Measurements from ENCODE around the gene ALPP. TPM values are rescaled to one million over a fixed set of nuclear protein-coding genes. Genes with fewer than 3 reads are reported as not detected.
"Not testable (repeated sequence)": the region's sequence is repeated elsewhere in the genome, so short reads cannot be mapped to it uniquely, and the experiment has no call there.

ALPP gene
- total and polyA plus RNA-seq, 3 experiments from 2014 or later, result not detected

DNA sequence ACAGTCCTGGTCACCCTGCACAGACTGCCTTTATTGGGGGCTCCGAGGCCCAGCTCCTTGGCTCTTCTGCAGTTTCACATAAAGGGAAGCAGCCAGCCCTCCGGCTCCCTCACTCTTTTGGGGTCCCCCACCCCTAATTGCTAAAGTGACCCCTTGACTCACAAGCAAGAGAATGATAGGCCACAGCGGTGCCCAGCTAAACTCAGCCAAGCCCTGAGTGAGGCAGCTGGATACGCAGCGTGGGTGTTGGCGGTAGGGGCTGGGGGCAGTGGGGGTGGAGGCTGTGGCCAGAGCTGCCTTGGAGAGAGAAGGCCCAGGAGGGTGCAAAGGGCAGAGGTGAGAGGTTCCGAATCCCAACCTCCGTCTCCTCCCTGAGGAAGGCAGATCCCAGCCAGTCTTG lies 25.5 kb upstream of the ALPP start:
- H3K4me1 ChIP-seq (ENCODE audit: insufficient read depth, low read length), result peaks cover 18% of the 10 kb centered on the region
- Mint-ChIP-seq H3K36me3 (peaks cover 0 to 3% (median 0%) of the 10 kb centered on the region in 3 donors), H3K27me3 (peaks cover 8 to 40% of the 10 kb centered on the region in 2 donors), H3K4me1 (peaks cover 0 to 16% (median 0%) of the 10 kb centered on the region in 3 donors), H3K4me3 (no peak overlapping the region), H3K9me3 (no peaks in the 10 kb centered on the region), H3K27ac (no peak overlapping the region)
- peak in 1 of 5 donors; percentile 25 for DNase-seq
- no peaks in the 10 kb centered on the region for H3K36me3 ChIP-seq (ENCODE audit: insufficient read depth, low read length)
- POLR2A ChIA-PET, result no interaction called here
- H3K27ac ChIP-seq (ENCODE audit: low read depth, low read length), result no peak overlapping the region
- peaks cover 33% of the 10 kb centered on the region for H3K27me3 ChIP-seq (ENCODE audit: insufficient read depth, low read length, poor library complexity, severe bottlenecking)
- CTCF ChIA-PET, result no interaction called here
- no peak overlapping the region for H3K4me3 ChIP-seq (ENCODE audit: low read length)
- H3K9me3 ChIP-seq (ENCODE audit: low read length), result no peaks in the 10 kb centered on the region

DNA sequence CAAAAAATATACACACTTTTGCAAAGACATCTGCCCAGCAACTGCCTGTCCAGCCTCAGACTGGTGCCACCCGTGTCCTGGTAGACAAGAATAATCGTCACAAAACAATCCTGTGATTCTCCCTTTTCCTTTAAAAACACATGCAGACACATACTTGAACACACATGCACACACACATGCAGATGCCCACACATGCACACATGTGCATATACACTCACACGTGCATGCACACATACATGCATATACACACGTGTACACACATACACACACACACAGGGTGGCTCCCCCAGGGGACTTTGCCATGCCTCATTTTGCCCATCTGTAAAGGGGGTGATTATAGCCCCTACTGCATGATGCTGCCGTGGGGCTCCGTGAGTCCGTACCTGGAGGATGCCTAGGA lies 24.9 kb upstream of the ALPP start:
- Histone ChIP-seq H3K4me1 (ENCODE audit: insufficient read depth, low read length) (peaks cover 18% of the 10 kb centered on the region), H3K4me3 (ENCODE audit: low read length) (no peak overlapping the region), H3K36me3 (ENCODE audit: insufficient read depth, low read length) (no peaks in the 10 kb centered on the region), H3K9me3 (ENCODE audit: low read length) (no peaks in the 10 kb centered on the region), H3K27me3 (ENCODE audit: insufficient read depth, low read length, poor library complexity, severe bottlenecking) (peaks cover 33% of the 10 kb centered on the region), H3K27ac (ENCODE audit: low read depth, low read length) (no peak overlapping the region)
- peaks cover 0 to 16% (median 0%) of the 10 kb centered on the region in 3 donors for H3K4me1 Mint-ChIP-seq
- H3K27me3 Mint-ChIP-seq, result peaks cover 8 to 40% of the 10 kb centered on the region in 2 donors
- ChIA-PET CTCF (no interaction called here), POLR2A (no interaction called here)
- H3K9me3 Mint-ChIP-seq, result no peaks in the 10 kb centered on the region
- peaks cover 0 to 3% (median 0%) of the 10 kb centered on the region in 3 donors for H3K36me3 Mint-ChIP-seq
- DNase-seq, result peak in 1 of 5 donors; percentile 23
- H3K4me3 Mint-ChIP-seq, result no peak overlapping the region
- H3K27ac Mint-ChIP-seq, result no peak overlapping the region

DNA sequence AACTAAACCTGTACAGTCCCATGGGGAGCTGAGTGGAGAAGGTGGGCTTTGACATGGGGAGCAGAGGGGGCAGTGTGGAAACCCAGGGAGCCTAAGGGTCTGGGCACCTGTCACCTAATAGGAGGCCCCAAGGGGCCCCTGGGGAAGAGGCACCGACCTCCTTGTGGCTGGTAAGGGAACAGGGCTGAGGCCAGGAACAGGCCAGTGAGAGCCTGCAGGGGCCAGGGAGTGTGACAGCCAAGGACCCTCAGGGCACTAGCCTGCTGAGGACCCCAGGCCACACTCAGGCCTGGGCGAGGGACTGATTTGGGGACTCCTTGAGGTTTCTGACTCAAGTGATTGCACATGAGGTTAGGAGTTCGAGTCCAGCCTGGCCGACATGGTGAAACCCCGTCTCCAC lies 24.5 kb upstream of the ALPP start:
- Histone ChIP-seq H3K36me3 (ENCODE audit: insufficient read depth, low read length) (no peaks in the 10 kb centered on the region), H3K27me3 (ENCODE audit: insufficient read depth, low read length, poor library complexity, severe bottlenecking) (peaks cover 33% of the 10 kb centered on the region), H3K4me3 (ENCODE audit: low read length) (no peak overlapping the region), H3K4me1 (ENCODE audit: insufficient read depth, low read length) (peaks cover 15% of the 10 kb centered on the region), H3K9me3 (ENCODE audit: low read length) (no peaks in the 10 kb centered on the region), H3K27ac (ENCODE audit: low read depth, low read length) (no peak overlapping the region)
- Mint-ChIP-seq H3K4me3 (no peak overlapping the region), H3K27me3 (peaks cover 8 to 40% of the 10 kb centered on the region in 2 donors), H3K4me1 (peaks cover 0 to 13% (median 0%) of the 10 kb centered on the region in 3 donors), H3K9me3 (no peaks in the 10 kb centered on the region), H3K36me3 (peaks cover 0 to 3% (median 0%) of the 10 kb centered on the region in 3 donors), H3K27ac (no peak overlapping the region)
- ChIA-PET CTCF (no interaction called here), POLR2A (no interaction called here)
- DNase-seq, result peak in 1 of 5 donors; percentile 23

DNA sequence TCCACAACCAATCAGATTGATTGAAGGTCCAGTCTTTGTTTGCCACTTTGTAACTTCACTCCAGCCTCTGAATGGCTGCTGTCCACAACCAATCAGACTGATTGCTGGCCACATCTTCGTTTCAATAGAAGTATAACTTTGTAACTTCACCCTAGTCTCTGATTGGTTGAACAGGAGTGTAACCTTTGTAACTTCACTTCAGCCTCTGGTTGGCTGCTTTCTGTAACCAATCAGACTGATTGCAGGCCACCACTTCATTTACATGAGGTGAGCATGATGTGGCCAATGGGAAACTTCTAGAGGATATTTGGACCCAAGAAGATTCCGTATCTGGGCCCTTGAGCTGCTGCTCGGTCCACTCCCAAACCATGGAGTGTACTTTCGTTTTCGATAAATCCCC lies 16.9 kb upstream of the ALPP start:
- Histone ChIP-seq H3K9me3 (ENCODE audit: low read length) (no peaks in the 10 kb centered on the region), H3K4me3 (ENCODE audit: low read length) (no peak overlapping the region), H3K36me3 (ENCODE audit: insufficient read depth, low read length) (no peaks in the 10 kb centered on the region), H3K27ac (ENCODE audit: low read depth, low read length) (no peak overlapping the region), H3K27me3 (ENCODE audit: insufficient read depth, low read length, poor library complexity, severe bottlenecking) (no peaks in the 10 kb centered on the region), H3K4me1 (ENCODE audit: insufficient read depth, low read length) (peaks cover 16% of the 10 kb centered on the region)
- POLR2A ChIA-PET, result no interaction called here
- Mint-ChIP-seq H3K36me3 (no peaks in the 10 kb centered on the region), H3K4me3 (no peak overlapping the region), H3K4me1 (peaks cover 9 to 23% (median 11%) of the 10 kb centered on the region in 3 donors), H3K27ac (no peak overlapping the region), H3K9me3 (peaks cover 0 to 2% (median 0%) of the 10 kb centered on the region in 5 donors), H3K27me3 (peaks cover 0 to 5% of the 10 kb centered on the region in 2 donors)
- CTCF ChIA-PET, result no interaction called here
- DNase-seq, result no peak

DNA sequence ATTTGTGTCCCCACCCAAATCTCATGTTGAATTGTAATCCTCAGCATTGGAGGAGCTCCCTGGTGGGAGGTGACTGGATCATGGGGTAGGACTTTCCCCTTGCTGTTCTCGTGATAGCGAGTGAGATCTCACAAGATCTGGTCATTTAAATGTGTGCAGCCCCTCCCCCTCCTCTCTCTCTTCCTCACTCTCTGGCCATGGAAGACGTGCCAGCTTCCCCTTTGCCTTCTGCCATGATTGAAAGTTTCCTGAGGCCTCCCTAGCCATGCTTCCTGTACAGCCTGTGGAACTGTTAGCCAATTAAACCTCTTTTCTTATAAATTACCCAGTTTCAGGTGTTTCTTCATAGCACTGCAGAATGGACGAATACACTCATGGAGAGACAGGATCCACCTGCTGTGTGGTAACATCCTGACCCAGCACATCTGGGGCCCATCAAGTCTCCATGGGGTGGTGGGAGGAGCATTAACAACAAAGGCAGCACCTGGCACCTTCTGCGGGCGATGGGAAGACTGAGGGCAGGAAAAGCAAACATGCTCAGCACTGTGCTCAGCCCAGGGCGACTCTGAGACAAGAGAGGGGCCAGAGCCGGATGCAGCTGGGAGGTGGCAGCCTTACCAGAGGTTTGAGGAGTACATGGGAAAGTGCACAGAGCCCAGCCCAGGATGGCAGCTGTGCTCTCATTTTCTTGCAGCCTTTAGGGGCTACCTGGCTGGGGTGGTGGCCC lies 16.2 kb upstream of the ALPP start:
- Mint-ChIP-seq H3K4me1 (peaks cover 9 to 23% (median 11%) of the 10 kb centered on the region in 3 donors), H3K4me3 (peak overlapping the region in 4 of 7 donors; percentile 37 to 61 (median 42)), H3K36me3 (no peaks in the 10 kb centered on the region), H3K27me3 (no peaks in the 10 kb centered on the region), H3K27ac (no peak overlapping the region), H3K9me3 (peaks cover 0 to 2% (median 0%) of the 10 kb centered on the region in 5 donors)
- Histone ChIP-seq H3K27ac (ENCODE audit: low read depth, low read length) (no peak overlapping the region), H3K36me3 (ENCODE audit: insufficient read depth, low read length) (no peaks in the 10 kb centered on the region), H3K4me1 (ENCODE audit: insufficient read depth, low read length) (peaks cover 16% of the 10 kb centered on the region), H3K27me3 (ENCODE audit: insufficient read depth, low read length, poor library complexity, severe bottlenecking) (no peaks in the 10 kb centered on the region), H3K4me3 (ENCODE audit: low read length) (no peak overlapping the region), H3K9me3 (ENCODE audit: low read length) (no peaks in the 10 kb centered on the region)
- POLR2A ChIA-PET, result no interaction called here
- DNase-seq, result peak in 1 of 5 donors; percentile 34
- CTCF ChIA-PET, result no interaction called here

DNA sequence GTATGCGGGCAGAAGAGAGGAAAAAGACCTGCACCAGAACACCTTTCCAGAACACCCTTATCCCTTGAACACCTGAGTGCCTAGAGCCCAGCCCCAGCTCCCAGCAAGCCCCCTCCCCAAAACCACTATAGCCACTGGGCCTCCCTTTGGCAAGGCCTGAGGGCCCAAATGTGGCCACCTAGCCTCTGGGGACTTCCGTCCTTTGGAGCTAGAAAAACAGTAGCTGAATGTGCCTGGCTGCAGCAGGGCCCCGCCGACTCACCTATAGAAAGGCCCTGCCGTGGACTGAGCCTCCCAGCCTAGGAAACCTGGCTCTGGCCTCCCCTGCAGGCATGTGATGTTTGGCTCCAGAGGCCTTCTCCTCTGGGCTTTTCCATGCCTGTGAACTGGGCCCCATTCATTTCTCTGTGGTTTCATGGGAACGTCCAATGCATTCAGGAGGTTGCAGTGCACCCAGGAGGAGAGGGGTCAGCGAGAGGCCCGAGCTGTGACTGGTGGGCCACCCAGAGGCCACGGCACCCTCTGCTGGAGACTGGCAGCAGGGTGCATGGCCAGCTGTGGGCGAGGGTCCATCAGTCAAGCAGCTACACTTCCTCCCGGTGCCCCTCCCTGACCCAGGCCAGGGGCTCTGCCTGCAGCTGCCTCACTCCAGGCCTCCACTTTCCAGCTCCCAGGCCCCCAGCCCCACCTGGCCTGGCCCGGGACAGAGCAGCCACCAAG lies 15.3 kb upstream of the ALPP start:
- H3K9me3 ChIP-seq (ENCODE audit: low read length); H3K27ac ChIP-seq (ENCODE audit: low read depth, low read length); H3K27me3 ChIP-seq (ENCODE audit: insufficient read depth, low read length, poor library complexity, severe bottlenecking); H3K9me3 Mint-ChIP-seq; H3K36me3 Mint-ChIP-seq; CTCF ChIA-PET; POLR2A ChIA-PET; H3K36me3 ChIP-seq (ENCODE audit: insufficient read depth, low read length); H3K27me3 Mint-ChIP-seq: not testable (repeated sequence)
- Histone ChIP-seq H3K4me3 (ENCODE audit: low read length) (peak overlapping the region; percentile 59), H3K4me1 (ENCODE audit: insufficient read depth, low read length) (peaks cover 16% of the 10 kb centered on the region)
- Mint-ChIP-seq H3K4me3 (peak overlapping the region in 6 of 7 donors; percentile 83 to 92 (median 86)), H3K27ac (peak overlapping the region in 5 of 8 donors; percentile 75 to 94 (median 87)), H3K4me1 (peaks cover 9 to 23% (median 11%) of the 10 kb centered on the region in 3 donors)
- DNase-seq, result peak in 1 of 5 donors; percentile 22

DNA sequence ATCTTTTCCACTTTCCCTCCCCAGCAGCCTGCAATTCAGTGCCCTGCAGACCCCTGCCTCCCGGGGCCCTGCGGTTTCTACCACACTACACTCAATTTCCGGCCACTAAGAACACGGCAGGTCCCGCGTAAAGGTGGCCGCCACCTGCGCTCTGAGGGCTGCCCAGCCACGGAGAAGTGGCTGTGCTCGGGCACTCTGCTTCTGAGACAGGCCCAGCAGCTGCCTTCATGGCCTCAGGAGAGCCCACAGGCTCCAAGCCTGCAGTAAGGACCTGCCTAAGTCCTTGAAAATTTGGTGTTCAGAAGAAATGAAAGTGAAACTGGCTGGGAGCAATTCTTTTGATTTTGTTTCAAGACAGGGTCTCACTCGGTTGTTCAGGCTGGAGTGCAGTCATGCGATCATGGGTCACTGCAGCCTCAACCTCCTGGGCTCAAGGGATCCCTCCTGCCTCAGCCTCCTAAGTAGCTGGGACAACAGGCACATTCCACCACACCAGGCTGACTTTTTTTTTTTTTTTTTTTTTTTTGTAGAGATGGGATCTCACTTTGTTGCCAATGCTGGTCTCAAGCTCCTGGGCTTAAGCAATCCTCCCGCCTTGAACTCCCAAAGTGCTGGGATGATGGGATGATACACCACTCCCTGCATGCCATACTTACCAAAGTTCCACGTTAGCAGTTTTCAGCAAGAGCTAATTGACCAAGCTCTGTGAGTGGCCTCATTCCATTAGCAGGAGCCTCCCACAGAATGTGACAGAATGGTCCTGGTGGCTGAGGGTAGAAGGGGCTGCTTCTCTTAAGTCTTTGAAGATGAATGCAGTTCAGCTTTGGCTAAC lies 14.6 kb upstream of the ALPP start:
- POLR2A ChIA-PET, result no interaction called here
- no peaks in the 10 kb centered on the region for H3K36me3 Mint-ChIP-seq

More for the DNA sequence above, 14.6 kb upstream of the ALPP start:
- peak in 2 of 5 donors; percentile 36 to 43 for DNase-seq
- CTCF ChIA-PET, result interaction anchor here (1.0 kb wide), 1 partner anchor 13 kb away, joined by 3 read pairs; no protein-coding TSS in a partner anchor
- Histone ChIP-seq H3K27ac (ENCODE audit: low read depth, low read length) (no peak overlapping the region), H3K4me1 (ENCODE audit: insufficient read depth, low read length) (peaks cover 16% of the 10 kb centered on the region), H3K27me3 (ENCODE audit: insufficient read depth, low read length, poor library complexity, severe bottlenecking) (no peaks in the 10 kb centered on the region), H3K4me3 (ENCODE audit: low read length) (peak overlapping the region; percentile 59), H3K9me3 (ENCODE audit: low read length) (no peaks in the 10 kb centered on the region), H3K36me3 (ENCODE audit: insufficient read depth, low read length) (no peaks in the 10 kb centered on the region)
- H3K27me3 Mint-ChIP-seq, result no peaks in the 10 kb centered on the region
- peak overlapping the region in 7 of 8 donors; percentile 75 to 94 (median 84) for H3K27ac Mint-ChIP-seq
- peaks cover 9 to 23% (median 11%) of the 10 kb centered on the region in 3 donors for H3K4me1 Mint-ChIP-seq
- H3K9me3 Mint-ChIP-seq, result peaks cover 0 to 2% (median 0%) of the 10 kb centered on the region in 5 donors
- H3K4me3 Mint-ChIP-seq, result peak overlapping the region; percentile 17 to 92 (median 85)
